CD4-positive, alpha-beta memory T cell (primary cell): ENCODE results near the gene SIT1. TPM values are rescaled to one million over a fixed set of nuclear protein-coding genes. Genes with fewer than 3 reads are reported as not detected.

Source experiments
- CTCF ChIA-PET: fragments of 350-600 bp; sonication (Branson Sonifier 250); formaldehyde crosslinking; loops from one replicate; lab custom pipeline; 2021; ENCODE audit warnings: inconsistent platforms; ENCODE audit not compliant: partially characterized antibody; lab: Charles Lee
- POLR2A ChIA-PET: fragments of 350-600 bp; sonication (Branson Sonifier 250); formaldehyde crosslinking; loops from one replicate; lab custom pipeline; 2021; ENCODE audit not compliant: partially characterized antibody; lab: Charles Lee
- DNase-seq, 5 donors: peaks; one replicate each; pipeline versions ENCODE4 v3.0.0 to v3.0.0-alpha.2; 2020 to 2022; ENCODE audit warnings: mixed read lengths in 1 of 5
- H3K27ac ChIP-seq: one replicate; pipeline ENCODE4 v1.7.0; 2013; ENCODE audit warnings: low read depth, low read length
- H3K27me3 ChIP-seq: 2 replicates; pipeline ENCODE4 v1.7.0; 2013; ENCODE audit warnings: mild to moderate bottlenecking, low read length, moderate library complexity; ENCODE audit not compliant: insufficient read depth
- H3K36me3 ChIP-seq: 2 replicates; pipeline ENCODE4 v1.7.0; 2013; ENCODE audit warnings: mild to moderate bottlenecking, low read length, moderate library complexity; ENCODE audit not compliant: insufficient read depth
- H3K4me1 ChIP-seq: 2 replicates; pipeline ENCODE4 v1.7.0; 2013; ENCODE audit warnings: mild to moderate bottlenecking, low read length, moderate library complexity; ENCODE audit not compliant: insufficient read depth
- H3K4me3 ChIP-seq, 2 donors: one replicate each; pipeline ENCODE4 v1.7.0; 2013; ENCODE audit warnings: low read length in 2 of 2, mild to moderate bottlenecking in 1 of 2
- H3K9me3 ChIP-seq, 2 donors: one replicate each; pipeline ENCODE4 v1.7.0; 2013; ENCODE audit warnings: low read length in 2 of 2, control low read depth in 1 of 2; ENCODE audit not compliant: control insufficient read depth in 1 of 2
- H3K27ac Mint-ChIP-seq, 7 donors: one replicate each; pipeline ENCODE4 v1.8.0; 2020 to 2021; ENCODE audit warnings: mixed read lengths in 7 of 7, mild to moderate bottlenecking in 6 of 7, inconsistent platforms in 3 of 7, moderate library complexity in 3 of 7
- H3K27me3 Mint-ChIP-seq, 2 donors: one replicate each; pipeline ENCODE4 v1.8.0; 2020 to 2021; ENCODE audit warnings: mixed read lengths in 2 of 2
- H3K36me3 Mint-ChIP-seq, 2 donors: one replicate each; pipeline ENCODE4 v1.8.0; 2020 to 2021; ENCODE audit warnings: mixed read lengths in 2 of 2, inconsistent platforms in 1 of 2, mild to moderate bottlenecking in 1 of 2
- H3K4me1 Mint-ChIP-seq, 4 donors: one replicate each; pipeline ENCODE4 v1.8.0; 2020 to 2021; ENCODE audit warnings: mixed read lengths in 4 of 4, mild to moderate bottlenecking in 1 of 4
- H3K4me3 Mint-ChIP-seq, 8 donors: one replicate each; pipeline ENCODE4 v1.8.0; 2020 to 2021; ENCODE audit warnings: mixed read lengths in 8 of 8, mild to moderate bottlenecking in 7 of 8, moderate library complexity in 6 of 8, inconsistent platforms in 3 of 8
- H3K9me3 Mint-ChIP-seq, 8 donors: one replicate each; pipeline ENCODE4 v1.8.0; 2020 to 2021; ENCODE audit warnings: mixed read lengths in 8 of 8, mild to moderate bottlenecking in 5 of 8, inconsistent platforms in 3 of 8, moderate library complexity in 1 of 8
- intact Hi-C: fragments of 100-400 bp; cut with micrococcal nuclease; formaldehyde crosslinking; loops from one replicate; pipeline ENCODE4 v1.15.1; 2023
- polyA plus RNA-seq, 2 donors: library from polyadenylated mRNA; unstranded; fragments of 300-500 nt; fragmentation: Illumina TruSeq; gene quantifications; one replicate each; pipeline ENCODE4 v1.2.3, GENCODE V29; 2021
- total RNA-seq, 2 experiments: library from RNA; stranded (reverse); gene quantifications; one replicate each; pipeline ENCODE4 v1.2.3, GENCODE V29; 2021

The SIT1 gene
- total and polyA plus RNA-seq, 4 experiments from 2014 or later: 68.7 to 231 (median 117) TPM

- Histone ChIP-seq H3K27ac (no peak overlapping the region), H3K4me1 (peaks cover 15% of the 10 kb centered on the region), H3K9me3 (no peaks in the 10 kb centered on the region), H3K27me3 (no peaks in the 10 kb centered on the region), H3K36me3 (peaks cover under 1% of the 10 kb centered on the region), H3K4me3 (no peak overlapping the region)
- Mint-ChIP-seq H3K4me3 (peak overlapping the region; percentile 82 to 90 (median 88)), H3K9me3 (no peaks in the 10 kb centered on the region), H3K36me3 (peaks cover 0 to 5% of the 10 kb centered on the region in 2 donors), H3K4me1 (peaks cover 11 to 40% (median 22%) of the 10 kb centered on the region in 4 donors), H3K27ac (peak overlapping the region; percentile 55 to 92 (median 81)), H3K27me3 (no peaks in the 10 kb centered on the region)
- CTCF ChIA-PET: interaction anchor here (0.6 to 16.3 kb wide), 9 partner anchors 9 to 190 kb away, joined by 3 to 339 read pairs (median 4); partner anchors contain the start of genes ARHGEF39, CCDC107, CREB3 and RMRP
- intact Hi-C loops: no loop called here
- POLR2A ChIA-PET: interaction anchor here (0.5 to 12.0 kb wide), 10 partner anchors 8 to 86 kb away, joined by 3 to 160 read pairs (median 5); partner anchors contain the start of genes ARHGEF39, CCDC107, CREB3 and RMRP
- DNase-seq: no peak
Measured at GRCh38 chr9:35691757-35692301, 41.1 kb upstream of the SIT1 start.

DNA sequence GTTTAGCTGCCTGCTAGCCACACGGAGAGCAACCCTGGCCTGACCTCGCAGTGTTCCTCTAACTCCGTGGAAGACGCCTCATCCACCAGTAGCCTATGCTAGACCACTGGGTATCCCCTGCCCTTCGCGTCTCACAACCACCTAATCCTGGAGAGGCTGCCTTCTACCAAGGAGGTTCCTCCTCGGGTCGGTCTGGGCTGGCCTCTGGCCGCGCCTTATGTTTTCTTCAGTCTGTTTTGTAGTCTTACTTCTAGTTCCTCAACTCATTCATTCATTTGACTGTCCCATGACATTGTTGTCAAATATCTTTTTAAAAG is 40.6 kb upstream of the SIT1 start:
- Mint-ChIP-seq H3K4me3 (peak overlapping the region; percentile 82 to 90 (median 88)), H3K27me3 (no peaks in the 10 kb centered on the region), H3K27ac (peak overlapping the region; percentile 70 to 92 (median 81)), H3K9me3 (no peaks in the 10 kb centered on the region), H3K36me3 (peaks cover 0 to under 1% of the 10 kb centered on the region in 2 donors), H3K4me1 (peaks cover 6 to 35% (median 17%) of the 10 kb centered on the region in 4 donors)
- H3K36me3 ChIP-seq: no peaks in the 10 kb centered on the region
- POLR2A ChIA-PET: interaction anchor here (0.5 to 12.0 kb wide), 10 partner anchors 7 to 86 kb away, joined by 3 to 160 read pairs (median 5); partner anchors contain the start of genes ARHGEF39, CCDC107, CREB3 and RMRP
- intact Hi-C loops: no loop called here
- H3K9me3 ChIP-seq: no peaks in the 10 kb centered on the region
- peaks cover 9% of the 10 kb centered on the region for H3K4me1 ChIP-seq
- no peaks in the 10 kb centered on the region for H3K27me3 ChIP-seq
- no peak for DNase-seq
- H3K27ac ChIP-seq: peak overlapping the region; percentile 59
- CTCF ChIA-PET: interaction anchor here (0.6 to 16.3 kb wide), 5 partner anchors 16 to 191 kb away, joined by 3 to 339 read pairs (median 6); partner anchors contain the start of genes ARHGEF39, CCDC107, RMRP and SIT1
- H3K4me3 ChIP-seq: peak overlapping the region in 1 of 2 donors; percentile 58

DNA sequence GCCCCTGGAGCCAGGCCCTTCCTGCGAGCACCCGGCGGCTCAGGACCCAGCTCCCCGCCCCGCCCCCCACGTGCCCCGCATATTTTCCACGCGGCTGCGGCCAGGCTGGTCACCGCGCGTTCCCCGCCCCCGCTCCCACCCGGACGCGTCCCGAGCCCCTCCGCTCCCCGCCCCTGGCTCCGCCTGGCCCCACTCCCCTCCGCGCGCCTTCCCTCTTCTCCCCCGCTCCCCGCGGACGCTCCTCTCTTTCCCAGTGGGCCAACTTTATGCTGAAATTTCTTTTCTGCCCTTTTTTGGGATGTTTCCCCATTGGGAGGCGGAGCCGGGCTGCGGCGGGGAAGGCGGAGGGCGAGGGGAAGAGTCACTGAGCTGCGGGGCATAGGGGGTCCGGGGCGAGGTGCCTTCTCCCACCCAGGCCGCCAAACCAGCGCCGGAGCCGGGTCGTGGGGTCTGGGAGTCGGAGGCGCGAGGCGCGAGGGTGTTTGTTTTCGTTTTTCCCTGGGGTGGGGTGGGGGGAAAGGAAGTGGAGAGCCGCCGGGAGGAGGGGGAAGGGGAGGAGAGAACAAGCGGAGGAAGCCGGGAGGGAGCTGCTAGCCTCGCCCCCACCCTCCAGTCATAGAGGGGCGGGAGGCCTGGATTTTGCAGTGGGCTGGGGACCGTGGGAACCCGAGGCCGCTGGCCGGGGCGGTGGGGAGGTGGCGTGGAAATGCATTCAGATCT is 40.0 kb upstream of the SIT1 start:
- intact Hi-C loops: no loop called here
- Mint-ChIP-seq H3K9me3 (no peaks in the 10 kb centered on the region), H3K27me3 (no peaks in the 10 kb centered on the region), H3K27ac (peak overlapping the region; percentile 70 to 92 (median 81)), H3K36me3 (no peaks in the 10 kb centered on the region), H3K4me1 (peaks cover 6 to 33% (median 16%) of the 10 kb centered on the region in 4 donors), H3K4me3 (peak overlapping the region; percentile 82 to 90 (median 88))
- no peaks in the 10 kb centered on the region for H3K36me3 ChIP-seq
- peaks cover 6% of the 10 kb centered on the region for H3K4me1 ChIP-seq
- H3K27ac ChIP-seq: peak overlapping the region; percentile 59
- CTCF ChIA-PET: interaction anchor here (0.8 to 16.3 kb wide), 5 partner anchors 16 to 43 kb away, joined by 3 to 339 read pairs (median 6); partner anchors contain the start of genes ARHGEF39, CCDC107, RMRP and SIT1
- H3K4me3 ChIP-seq: peak overlapping the region in 1 of 2 donors; percentile 58
- H3K27me3 ChIP-seq: no peaks in the 10 kb centered on the region
- peak in 3 of 5 donors; percentile 28 to 59 (median 32) for DNase-seq
- H3K9me3 ChIP-seq: no peaks in the 10 kb centered on the region
- POLR2A ChIA-PET: interaction anchor here (0.5 to 12.0 kb wide), 9 partner anchors 11 to 85 kb away, joined by 3 to 160 read pairs (median 6); partner anchors contain the start of genes ARHGEF39, CCDC107, CREB3 and RMRP

DNA sequence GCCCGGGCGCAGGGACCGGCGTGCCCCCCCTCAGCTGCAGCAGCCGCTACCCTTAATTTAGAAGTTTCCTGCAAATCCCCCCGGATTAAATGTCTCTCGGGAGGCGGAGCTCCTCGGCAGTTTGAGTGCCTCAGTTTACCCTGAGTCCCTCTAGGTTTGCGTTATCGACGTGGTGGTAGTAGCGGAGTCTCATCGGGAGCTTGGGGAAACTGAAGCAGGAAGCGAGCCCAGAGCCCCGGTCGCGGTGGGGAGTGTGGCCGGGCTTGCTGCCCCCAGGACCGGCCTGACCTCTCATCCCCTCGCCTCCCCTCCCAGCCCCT is 39.5 kb upstream of the SIT1 start:
- Mint-ChIP-seq H3K36me3 (no peaks in the 10 kb centered on the region), H3K27me3 (no peaks in the 10 kb centered on the region), H3K4me1 (peaks cover 6 to 33% (median 16%) of the 10 kb centered on the region in 4 donors), H3K27ac (peak overlapping the region in 4 of 7 donors; percentile 48 to 74 (median 58)), H3K9me3 (no peaks in the 10 kb centered on the region), H3K4me3 (peak overlapping the region; percentile 72 to 89 (median 81))
- intact Hi-C loops: no loop called here
- DNase-seq: no peak
- Histone ChIP-seq H3K9me3 (no peaks in the 10 kb centered on the region), H3K27me3 (no peaks in the 10 kb centered on the region), H3K27ac (peak overlapping the region; percentile 59), H3K4me3 (peak overlapping the region in 1 of 2 donors; percentile 58), H3K4me1 (peaks cover 6% of the 10 kb centered on the region), H3K36me3 (no peaks in the 10 kb centered on the region)
- ChIA-PET CTCF (interaction anchor here (0.7 to 16.3 kb wide), 6 partner anchors 17 to 42 kb away, joined by 3 to 339 read pairs (median 6); partner anchors contain the start of genes ARHGEF39, CCDC107, RMRP and SIT1), POLR2A (interaction anchor here (2.0 to 12.0 kb wide), 5 partner anchors 29 to 85 kb away, joined by 6 to 160 read pairs (median 14); partner anchors contain the start of genes ARHGEF39, CCDC107, CREB3 and RMRP)

GRCh38 chr9:35689542-35690293 is 39.0 kb upstream of the SIT1 start, which contains the start of gene TPM2:
Gene TPM2 (minus strand): TSS chr9:35689925. CDS start chr9:35689817, 108 bp downstream.
- ChIA-PET POLR2A (interaction anchor here (0.6 to 12.0 kb wide), 6 partner anchors 29 to 1346 kb away, joined by 3 to 160 read pairs (median 10); partner anchors contain the start of genes ARHGEF39, CCDC107, CREB3 and RMRP), CTCF (interaction anchor here (0.7 to 16.3 kb wide), 5 partner anchors 17 to 42 kb away, joined by 3 to 339 read pairs (median 6); partner anchors contain the start of genes ARHGEF39, CCDC107, RMRP and SIT1)
- H3K4me1 Mint-ChIP-seq: peaks cover 6 to 33% (median 16%) of the 10 kb centered on the region in 4 donors
- H3K27me3 Mint-ChIP-seq: no peaks in the 10 kb centered on the region
- no peaks in the 10 kb centered on the region for H3K36me3 Mint-ChIP-seq
- Histone ChIP-seq H3K4me3 (peak within 1 kb of the TSS in 1 of 2 donors; percentile 58), H3K36me3 (no peaks in the 10 kb centered on the region), H3K27ac (peak within 1 kb of the TSS; percentile 59), H3K27me3 (no peaks in the 10 kb centered on the region), H3K4me1 (peaks cover 6% of the 10 kb centered on the region), H3K9me3 (no peaks in the 10 kb centered on the region)
- no peaks in the 10 kb centered on the region for H3K9me3 Mint-ChIP-seq
- H3K27ac Mint-ChIP-seq: peak within 1 kb of the TSS; percentile 65 to 92 (median 77)
- peak within 1 kb of the TSS; percentile 82 to 90 (median 88) for H3K4me3 Mint-ChIP-seq
- DNase-seq: no peak
- intact Hi-C loops: no loop called here
